Fibroblast of skin of right biceps (primary cell): Measurements from ENCODE around the gene GAS2L2.
"Not testable (repeated sequence)": the region's sequence is repeated elsewhere in the genome, so short reads cannot be mapped to it uniquely, and the experiment has no call there.

ENCODE experiments used
- DNase-seq: peaks from one replicate; pipeline ENCODE4 v3.0.0-alpha.2; 2013

The GAS2L2 gene

DNA sequence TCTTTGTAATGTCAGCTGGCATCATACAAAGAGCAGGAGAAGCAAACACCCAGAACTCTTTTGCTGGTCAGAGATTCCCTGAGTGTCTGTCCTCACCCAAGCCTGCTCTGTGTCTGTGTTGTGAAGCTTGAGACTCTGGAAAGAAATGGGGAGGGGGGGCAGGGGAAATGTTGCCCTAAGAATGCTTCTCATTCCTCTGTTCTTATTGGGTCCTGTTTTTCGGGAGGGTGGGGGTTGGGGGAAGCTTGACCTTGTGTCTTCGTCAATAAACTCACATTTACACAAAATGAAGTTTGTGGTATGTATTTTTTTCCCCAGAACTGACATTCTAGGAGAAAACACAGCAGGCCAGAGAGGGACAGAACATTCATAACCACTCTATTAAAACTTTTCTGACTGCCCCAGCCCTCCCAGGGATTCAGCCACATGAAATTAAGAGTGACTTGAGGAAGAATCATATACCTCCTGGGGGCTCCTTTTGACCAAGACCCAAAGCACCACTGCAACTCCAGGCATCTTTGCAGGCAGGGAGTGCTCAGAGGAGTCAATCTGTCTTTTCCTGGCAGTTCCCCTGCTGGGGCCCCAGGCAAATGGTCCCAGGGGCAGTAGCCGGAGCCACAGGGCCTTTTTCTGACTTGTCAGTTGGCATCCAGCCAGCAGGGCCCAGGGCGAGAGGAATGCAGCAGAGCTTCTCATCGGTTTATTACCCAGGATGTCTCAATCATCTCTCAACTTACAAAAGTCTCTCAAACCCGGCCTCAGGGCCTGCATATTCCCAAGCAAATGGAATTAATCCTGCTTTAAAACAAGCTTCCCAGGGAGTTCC lies 26.7 kb downstream of the GAS2L2 start:
- DNase-seq, result peak; percentile 96

DNA sequence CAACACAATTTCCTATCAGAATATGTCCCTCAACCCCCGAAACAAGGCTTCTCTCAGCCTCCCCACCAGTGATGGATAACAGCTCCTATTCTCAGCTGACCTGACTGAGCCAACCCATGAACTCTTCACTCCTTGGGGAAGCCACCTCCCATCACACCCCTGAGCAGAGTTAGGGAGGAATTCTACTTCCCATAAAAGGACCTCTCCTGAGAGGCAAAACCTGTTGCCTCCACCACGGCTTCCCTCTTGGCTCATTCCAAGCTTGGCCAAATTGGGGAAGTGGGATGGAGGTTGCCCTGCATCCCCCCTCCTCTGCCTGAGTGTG lies 27.3 kb downstream of the GAS2L2 start:
- no peak for DNase-seq

DNA sequence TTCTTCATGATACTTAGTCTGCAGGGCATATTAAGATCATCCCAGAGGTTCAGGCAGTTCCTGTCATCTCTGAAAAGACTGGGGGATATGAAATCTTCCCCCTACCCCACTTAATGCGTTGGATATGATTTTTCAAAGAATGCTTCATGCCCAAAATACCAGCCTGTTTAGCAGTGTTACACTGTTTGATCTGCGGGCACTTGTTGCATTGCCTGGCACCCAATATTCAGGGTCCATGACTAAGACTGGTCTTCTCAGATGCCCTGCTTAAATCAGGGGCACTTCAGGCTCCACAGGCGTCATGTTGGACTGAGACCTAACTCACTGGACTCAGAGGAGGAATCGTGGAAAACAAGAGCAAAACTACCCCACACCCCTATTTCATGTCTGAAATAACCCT lies 28.0 kb downstream of the GAS2L2 start:
- no peak for DNase-seq

DNA sequence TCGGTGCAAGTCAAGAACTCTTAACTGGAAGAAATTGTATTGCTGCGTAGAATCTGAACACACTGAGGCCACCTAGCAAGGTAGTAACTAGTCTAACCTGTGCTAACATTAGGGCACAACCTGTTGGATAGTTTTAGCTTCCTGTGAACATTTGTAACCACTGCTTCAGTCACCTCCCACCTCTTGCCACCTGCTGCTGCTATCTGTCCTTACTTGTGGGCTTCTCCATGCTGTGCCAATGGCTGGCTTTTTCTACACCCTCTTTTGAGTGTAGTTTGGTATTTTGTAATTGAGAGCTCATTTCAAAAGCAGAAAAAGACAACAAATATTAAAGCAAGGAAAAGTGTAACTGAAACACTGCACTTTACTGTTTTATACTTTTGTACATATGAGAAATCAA lies 29.3 kb downstream of the GAS2L2 start:
- no peak for DNase-seq

DNA sequence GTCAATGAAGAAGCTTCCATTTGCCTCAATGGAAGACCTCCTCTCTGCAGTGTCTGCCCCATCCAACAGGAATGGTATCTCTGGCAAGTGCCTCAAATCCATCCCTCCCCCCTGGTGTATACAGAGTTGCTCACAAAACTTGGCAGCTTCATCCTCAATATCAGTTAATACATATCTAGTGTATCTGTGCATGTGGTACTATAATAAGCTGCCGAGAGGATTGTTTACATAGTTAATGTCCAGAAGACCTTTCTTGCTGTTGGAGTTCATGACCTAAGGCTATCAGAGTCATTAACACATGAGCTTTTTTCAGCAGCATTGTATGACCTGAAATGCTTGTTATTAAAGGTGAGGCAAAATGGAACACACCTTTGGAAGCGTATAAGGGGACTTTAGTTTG lies 35.6 kb downstream of the GAS2L2 start:
- DNase-seq, result no peak

DNA sequence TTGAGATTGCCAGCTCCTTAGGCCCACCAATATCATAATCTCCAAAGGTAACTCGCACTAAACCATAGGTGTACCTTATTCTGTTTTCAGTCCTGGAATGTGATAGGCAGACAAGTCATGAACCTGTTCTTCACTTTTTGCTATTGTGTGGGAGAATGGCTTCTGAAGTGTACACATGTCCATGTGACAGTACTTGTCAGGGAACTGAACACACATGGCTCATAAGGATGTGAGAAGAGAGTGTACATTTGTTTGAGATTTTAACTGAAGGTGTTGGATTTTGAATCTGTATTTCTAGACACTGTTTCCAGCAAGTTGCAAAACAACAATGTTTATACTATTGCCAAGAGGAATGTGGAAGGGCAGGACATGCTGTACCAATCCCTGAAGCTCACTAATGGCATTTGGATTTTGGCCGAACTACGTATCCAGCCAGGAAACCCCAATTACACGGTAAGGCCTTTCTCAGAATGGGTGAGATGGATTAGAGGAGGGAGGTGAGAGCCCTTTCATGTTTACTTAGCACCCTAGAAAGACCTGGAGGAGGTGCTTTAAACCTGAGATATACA lies 36.1 kb downstream of the GAS2L2 start:
- no peak for DNase-seq

DNA sequence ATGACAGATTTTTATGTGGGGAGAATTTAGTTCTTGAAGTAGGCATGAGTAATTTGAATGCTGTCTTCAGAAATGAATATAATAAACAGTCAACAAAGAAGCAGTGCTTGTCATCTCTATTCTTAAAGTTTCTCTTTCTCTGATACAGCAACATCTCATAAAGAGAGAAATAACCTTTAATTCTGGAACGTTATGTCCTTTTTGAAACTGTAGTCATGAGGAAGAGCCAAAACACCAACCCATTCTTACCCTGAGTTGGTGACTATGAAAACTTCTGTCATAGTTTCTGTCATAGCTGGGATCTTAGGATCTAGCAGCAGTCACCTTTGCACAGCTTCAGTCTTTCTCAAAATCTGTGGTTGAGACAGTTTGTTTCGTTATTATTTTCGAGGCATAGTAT lies 36.9 kb downstream of the GAS2L2 start:
- DNase-seq, result no peak

DNA sequence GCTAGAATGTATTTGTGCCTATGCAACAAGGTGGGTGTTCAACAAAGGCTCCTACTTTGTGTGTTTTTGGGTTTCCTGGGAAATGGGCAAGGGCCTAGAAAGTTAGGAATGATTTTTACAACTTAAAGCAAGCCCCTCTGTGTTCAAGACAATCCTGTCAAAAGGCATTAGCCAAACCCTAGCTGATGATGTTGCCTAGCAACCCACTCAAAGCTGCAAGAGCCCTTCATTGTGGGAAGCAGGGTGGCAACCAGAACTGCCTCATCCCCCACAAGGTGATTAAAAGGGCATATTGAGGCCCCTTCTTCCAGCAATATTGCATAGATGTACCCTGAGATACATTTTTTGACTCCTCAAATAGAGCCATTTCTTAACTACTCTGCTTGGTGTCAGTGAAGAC lies 37.6 kb downstream of the GAS2L2 start:
- no peak for DNase-seq

DNA sequence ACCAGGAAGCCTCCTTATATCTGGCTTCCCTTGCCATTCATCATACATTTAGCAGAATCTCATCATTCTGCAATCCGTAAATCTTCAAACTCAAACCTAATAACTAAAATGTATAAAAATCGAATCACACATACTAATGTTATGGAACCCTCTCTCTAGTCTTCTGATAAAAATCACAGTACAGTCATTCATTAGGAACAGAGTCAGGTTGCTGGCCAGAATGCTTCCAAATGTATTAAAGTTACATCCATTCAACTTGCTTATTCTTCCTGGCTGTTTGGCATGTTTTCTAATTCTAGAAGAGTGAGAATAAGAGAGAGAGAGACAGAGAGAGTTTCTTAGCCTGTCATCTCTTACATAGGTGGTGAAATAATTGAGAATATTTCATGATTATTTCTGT lies 38.1 kb downstream of the GAS2L2 start:
- no peak for DNase-seq

DNA sequence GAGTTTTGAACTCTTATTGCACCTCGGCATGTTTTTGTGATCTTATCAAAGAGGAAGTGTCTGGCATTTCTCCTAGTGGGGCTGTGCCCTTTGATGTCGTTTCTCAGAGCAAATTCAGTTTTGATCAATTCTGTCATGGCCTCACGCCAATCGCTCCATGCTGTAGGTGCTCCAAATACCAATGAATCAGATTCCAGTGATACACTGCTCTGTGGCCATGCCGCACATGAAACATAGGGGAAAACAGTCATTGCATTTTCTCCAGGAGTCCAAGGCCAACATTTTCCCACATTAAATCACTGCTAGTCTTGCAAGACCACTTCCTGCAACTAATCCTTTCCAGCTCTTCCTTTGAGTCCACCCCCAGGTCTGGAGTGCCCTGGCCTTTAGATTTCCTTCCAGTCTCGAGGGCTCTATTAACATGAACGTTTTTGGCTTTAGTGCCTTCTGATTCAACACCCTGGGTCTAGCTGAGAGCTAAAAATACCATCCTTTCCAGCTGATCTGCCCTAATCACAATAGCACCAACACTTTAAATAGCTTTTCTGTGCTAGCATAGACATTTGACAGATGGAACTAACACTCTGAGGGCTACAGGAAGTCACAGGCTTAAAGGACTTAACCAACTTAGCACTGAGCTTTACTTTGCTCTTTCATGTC lies 39.8 kb downstream of the GAS2L2 start:
- peak; percentile 95 for DNase-seq

DNA sequence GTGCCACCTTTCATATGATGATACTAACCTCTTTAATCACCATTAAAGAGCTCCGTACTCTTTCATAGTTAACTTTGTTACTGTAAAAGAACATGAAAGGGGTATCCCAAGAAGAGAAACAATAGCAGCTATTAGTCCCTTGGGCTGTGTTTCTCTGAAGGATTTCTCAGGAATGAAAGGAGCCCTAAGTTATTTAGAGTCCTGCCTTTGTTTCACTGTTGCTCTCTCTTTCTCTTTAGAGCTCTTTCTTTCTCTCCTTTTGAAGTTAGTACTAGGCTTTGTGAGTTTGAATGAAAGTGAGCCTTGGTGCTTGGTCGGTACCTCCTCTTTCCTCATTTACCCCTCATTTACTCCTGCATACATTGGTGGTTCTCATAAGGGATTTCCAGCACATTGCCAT lies 42.1 kb downstream of the GAS2L2 start:
- no peak for DNase-seq

DNA sequence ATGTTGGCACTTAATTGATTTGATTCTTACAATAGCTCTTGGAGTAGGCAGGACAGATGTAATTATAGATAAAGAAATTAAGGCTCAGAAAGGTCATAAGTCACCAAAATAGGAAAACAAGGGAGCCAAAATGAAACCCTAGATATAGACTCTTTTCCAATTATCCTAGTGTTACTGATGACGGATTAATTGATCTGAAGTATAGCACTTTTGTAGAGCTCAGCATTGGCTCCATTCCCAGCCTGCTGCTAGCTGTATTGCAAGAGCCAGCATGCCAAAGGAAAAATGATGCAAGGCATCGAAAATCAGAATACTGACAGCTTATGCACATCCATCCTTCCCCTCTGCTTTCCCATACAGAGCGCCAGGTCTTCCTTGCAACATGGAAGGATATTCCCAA lies 43.2 kb downstream of the GAS2L2 start:
- peak; percentile 63 for DNase-seq

DNA sequence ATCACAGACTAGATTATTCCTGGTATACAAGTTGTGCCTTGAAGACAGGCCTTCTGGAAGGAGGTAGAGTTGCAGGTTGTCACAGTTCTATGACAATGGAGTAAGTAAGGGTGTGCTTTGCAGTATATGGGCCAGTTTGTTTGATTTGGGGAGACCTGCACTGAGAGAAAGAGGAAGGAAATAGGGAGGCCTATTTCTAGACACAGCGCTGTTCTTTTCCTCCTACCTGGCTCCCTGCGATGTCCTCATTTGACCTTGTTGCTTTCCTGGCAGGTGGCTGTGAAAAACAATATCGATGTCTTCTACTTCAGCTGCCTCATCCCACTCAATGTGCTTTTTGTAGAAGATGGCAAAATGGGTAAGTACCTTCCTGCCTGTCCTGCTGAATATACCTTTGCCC lies 44.1 kb downstream of the GAS2L2 start:
- no peak for DNase-seq

DNA sequence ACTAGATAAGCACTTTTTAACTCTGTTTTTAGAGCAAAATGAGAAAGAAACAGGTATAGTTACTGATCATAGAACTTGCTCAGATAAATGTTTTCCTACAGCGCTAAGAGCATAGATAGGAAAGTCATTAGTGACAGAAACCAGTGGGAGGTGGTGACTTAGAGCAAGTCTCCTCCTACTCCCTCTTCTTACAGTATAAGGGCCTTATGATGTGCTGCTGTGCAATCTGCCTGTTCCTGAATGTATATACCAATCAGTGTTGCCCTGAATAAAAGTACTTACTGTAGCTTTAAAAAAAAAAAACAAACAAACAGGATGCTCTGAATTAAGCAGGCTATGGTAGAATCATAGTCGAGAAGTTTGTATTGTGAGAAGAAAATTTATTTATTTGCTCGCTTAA lies 44.9 kb downstream of the GAS2L2 start:
- no peak for DNase-seq

DNA sequence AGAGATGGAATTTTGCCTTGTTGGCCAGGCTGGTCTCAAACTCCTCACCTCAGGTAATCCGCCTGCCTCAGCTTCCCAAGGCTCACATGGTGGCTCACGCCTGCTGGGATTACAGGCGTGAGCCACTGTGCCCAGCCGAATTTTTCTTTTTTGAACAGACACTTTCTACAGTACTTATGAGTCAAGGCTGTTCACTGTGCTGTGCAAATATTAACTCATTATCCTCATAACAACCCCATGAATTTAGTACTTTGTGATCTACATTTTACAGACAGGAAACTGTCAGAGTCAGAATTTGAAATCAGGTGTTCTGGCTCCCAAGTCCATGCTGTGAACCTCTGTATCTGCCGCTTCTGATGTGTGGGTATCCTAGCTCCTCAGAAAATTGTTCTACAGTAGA lies 47.3 kb downstream of the GAS2L2 start:
- no peak for DNase-seq

DNA sequence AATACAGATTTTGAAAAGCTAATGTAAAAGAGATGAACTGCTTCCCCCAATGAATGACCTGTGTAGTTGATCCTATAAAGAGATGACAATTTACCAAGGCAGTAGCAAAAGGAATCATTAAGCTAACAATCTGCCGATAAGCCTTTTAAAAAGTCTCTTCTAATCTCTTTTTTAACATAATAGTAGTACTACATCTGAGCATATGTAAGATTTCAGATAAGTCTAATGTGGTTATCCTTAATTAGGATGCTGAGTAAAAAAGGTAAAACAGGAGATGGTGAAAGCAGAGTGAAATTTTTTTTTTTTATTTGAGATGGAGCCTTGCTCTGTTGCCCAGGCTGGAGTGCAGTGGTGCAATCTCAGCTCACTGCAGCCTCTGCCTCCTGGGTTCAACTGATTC lies 47.8 kb downstream of the GAS2L2 start:
- DNase-seq, result no peak

DNA sequence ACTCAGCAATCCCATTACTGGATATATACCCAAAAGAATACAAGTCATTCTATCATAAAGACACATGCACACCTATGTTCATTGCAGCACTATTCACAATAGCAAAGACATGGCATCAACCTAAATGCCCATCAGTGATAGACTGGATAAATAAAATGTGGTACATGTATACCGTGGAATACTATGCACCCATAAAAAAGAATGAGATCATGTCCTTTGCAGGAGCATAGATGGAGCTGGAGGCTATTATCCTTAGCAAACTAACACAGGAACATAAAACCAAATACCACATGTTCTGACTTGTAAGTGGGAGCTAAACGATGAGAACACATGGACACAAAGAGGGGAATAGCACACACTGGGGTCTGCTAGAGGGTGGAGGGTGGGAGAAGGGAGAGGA lies 49.7 kb downstream of the GAS2L2 start:
- not testable (repeated sequence) for DNase-seq

DNA sequence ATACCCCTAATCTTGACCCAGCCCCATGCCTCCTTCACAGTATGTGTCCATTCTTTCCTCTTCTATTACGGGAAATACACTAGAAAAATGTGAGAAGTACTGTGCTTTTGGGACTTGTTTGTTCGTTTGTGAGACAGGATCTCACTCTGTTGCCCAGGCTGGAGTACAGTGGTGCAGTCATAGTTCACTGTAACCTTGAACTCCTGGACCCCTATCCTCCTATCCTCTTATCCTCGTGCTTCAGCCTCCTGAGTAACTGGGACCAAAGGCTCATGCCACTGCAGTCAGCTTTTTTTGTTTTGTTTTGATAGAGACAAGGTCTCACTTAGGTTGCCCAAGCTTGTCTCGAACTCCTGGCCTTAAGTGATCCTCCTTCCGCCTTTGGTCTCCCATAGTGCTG lies 51.5 kb downstream of the GAS2L2 start:
- no peak for DNase-seq

DNA sequence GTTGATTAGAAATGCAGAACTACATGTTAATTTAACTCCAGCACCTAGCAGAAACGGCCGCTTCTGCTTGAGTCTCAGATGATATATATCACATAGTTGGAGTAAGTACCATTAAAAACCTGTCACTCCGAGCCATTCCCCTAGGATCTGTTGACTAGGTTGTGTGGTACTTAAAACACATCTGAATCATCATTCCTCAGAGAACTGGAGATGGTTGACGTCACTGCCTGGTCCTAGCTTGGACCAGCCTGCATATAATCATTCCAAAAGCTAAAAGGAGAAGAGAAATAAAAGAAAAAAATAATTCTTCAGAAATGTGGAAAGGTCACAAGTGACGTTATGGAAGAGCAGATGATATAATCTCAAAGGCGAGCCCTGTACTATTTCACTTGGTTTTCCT lies 52.9 kb downstream of the GAS2L2 start:
- DNase-seq, result peak; percentile 27

DNA sequence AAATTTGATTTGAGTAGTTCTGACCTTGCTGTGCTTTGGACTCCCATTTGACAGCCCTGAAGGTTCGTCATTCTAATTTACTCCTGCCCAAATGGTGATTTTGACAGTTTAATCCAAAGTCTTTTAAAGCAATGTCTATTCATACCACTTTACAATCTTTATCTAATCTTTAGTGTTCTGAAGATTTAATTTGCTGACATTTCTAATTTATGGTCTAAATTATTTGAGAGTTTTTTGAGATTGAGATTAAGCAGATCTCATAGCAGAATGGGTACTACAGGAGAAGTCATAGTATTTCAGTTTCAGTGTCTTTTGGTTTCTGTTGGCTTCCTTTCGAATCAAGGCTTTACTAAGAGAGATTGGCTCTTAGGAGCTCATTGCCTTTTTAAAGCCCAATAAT lies 54.2 kb downstream of the GAS2L2 start:
- no peak for DNase-seq

DNA sequence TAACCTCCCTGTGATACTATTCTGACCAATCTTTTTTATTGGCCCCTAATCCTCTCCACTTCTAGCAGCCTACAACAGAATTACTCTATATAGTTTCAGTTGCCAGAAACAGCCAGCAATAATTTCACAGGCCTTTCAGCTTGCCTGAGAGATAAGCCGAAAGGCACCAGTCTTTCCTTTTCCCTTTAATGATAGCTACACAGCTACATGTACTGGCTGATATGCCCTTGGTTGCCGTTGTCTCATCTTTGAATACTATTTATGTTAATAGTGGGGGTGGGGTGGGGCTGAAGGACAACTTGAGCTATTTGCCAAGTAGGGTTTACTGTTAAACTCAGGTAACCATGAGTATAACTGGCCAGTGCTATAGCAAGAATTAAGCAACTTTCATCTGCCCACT lies 57.4 kb downstream of the GAS2L2 start:
- no peak for DNase-seq

DNA sequence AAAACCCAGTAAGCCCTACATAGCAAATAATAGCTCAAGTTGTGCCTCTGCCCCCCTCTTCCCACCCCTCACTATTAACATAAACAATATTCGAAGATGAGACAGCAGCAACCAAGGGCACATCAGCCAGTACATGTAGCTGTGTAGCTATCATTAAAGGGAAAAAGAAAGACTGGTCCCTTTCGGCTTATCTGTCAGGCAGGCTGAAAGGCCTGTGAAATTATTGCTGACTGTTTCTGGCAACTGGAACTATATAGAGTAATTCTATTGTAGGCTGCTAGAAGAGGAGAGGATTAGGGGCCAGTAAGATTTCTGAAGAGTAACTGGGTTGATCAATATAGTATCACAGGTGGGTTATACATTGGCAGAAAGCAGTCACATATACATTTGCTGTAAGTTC lies 58.1 kb downstream of the GAS2L2 start:
- no peak for DNase-seq
